ENCODE results near the gene ZBTB7C.
"Not testable (repeated sequence)": the region's sequence is repeated elsewhere in the genome, so short reads cannot be mapped to it uniquely, and the experiment has no call there.

ZBTB7C gene

DNA sequence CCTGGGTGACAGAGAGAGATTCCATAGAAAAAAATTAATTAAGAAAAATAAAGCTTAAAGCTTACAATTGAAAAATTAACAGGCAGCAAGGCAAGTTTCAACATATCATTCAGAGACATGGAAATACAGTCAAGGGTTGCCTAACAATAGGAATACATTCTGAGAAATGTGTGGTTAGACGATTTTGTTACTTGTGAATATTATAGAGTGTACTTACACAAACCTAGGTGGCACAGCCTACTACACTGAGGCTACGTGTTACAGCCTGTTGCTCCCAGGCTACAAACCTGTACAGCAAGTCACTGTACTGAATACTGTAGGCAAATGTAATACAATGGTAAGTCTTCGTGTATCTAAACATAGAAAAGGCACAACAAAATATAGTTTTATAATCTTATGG is 27.7 kb upstream of the ZBTB7C start:
- in situ Hi-C loops (cut with MboI; ENCODE audit: low sequenced_read_pairs, unreplicated experiment), result loop anchor here (10.0 kb wide), 1 partner anchor 662 kb away; no protein-coding TSS in a partner anchor
- DNase-seq (ENCODE audit: low spot score), result no peak
- TF ChIP-seq, protein P1, sequence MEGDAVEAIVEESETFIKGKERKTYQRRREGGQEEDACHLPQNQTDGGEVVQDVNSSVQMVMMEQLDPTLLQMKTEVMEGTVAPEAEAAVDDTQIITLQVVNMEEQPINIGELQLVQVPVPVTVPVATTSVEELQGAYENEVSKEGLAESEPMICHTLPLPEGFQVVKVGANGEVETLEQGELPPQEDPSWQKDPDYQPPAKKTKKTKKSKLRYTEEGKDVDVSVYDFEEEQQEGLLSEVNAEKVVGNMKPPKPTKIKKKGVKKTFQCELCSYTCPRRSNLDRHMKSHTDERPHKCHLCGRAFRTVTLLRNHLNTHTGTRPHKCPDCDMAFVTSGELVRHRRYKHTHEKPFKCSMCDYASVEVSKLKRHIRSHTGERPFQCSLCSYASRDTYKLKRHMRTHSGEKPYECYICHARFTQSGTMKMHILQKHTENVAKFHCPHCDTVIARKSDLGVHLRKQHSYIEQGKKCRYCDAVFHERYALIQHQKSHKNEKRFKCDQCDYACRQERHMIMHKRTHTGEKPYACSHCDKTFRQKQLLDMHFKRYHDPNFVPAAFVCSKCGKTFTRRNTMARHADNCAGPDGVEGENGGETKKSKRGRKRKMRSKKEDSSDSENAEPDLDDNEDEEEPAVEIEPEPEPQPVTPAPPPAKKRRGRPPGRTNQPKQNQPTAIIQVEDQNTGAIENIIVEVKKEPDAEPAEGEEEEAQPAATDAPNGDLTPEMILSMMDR (IDR thresholded peaks at IDR 0.05; ENCODE audit: borderline replicate concordance, control extremely low read depth, extremely low read depth, insufficient read depth, missing control alignments), result no peak

DNA sequence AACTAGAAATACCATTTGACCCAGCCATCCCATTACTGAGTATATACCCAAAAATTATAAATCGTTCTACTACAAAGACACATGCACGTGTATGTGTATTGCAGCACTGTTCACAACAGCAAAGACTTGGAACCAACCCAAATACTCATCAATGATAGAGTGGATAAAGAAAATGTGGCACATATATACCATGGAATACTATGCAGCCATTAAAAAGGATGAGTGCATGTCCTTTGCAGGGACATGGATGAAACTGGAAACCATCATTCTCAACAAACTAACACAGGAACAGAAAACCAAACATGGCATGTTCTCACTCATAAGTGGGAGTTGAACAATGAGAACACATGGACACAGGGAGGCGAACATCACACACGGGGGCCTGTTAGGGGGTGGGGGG is 25.2 kb upstream of the ZBTB7C start:
- in situ Hi-C loops (cut with MboI; ENCODE audit: low sequenced_read_pairs, unreplicated experiment), result loop anchor here (10.0 kb wide), 1 partner anchor 660 kb away; no protein-coding TSS in a partner anchor
- not testable (repeated sequence) for DNase-seq (ENCODE audit: low spot score)

DNA sequence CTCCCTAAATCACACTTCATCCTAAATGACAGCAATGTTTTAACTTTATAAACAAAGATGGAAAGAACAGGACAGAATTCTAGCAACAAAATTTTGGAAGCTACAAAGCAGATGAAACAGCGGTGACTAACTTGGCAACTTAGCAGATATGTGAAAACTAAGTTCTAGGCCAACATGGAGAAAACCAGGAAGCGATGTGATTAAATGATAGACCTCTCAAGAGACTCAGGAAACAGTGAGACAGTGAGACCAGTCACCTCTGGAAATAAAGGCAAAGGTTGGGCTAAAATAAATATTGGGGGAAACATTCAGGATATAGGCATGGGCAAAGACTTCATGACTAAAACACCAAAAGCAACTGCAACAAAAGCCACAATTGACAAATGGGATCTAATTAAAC is 24.4 kb upstream of the ZBTB7C start:
- in situ Hi-C loops (cut with MboI; ENCODE audit: low sequenced_read_pairs, unreplicated experiment), result loop anchor here (10.0 kb wide), 1 partner anchor 659 kb away; no protein-coding TSS in a partner anchor
- DNase-seq (ENCODE audit: low spot score), result no peak

DNA sequence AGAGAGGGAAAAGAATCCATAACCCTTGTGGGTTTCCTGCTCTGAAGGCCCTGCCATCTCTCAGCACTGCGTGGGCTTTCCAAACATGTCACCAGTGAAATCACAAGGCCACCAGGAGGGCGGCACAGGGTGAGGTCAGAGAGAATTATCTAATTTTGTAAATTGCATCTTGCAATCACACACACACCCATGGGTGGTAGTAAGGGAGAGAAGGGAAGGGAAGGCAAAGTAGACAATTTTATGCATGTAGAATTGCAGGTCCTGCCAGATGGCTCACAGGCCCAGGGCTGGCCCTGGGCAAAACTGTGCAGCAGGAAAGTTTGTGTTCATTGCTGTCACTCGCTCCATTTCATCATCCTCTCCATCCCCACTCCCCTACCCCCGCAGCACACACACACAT is 21.0 kb upstream of the ZBTB7C start:
- DNase-seq (ENCODE audit: low spot score), result no peak
- in situ Hi-C loops (cut with MboI; ENCODE audit: low sequenced_read_pairs, unreplicated experiment), result loop anchor here (10.0 kb wide), 1 partner anchor 655 kb away; no protein-coding TSS in a partner anchor
- TF ChIP-seq, protein P1 (IDR thresholded peaks at IDR 0.05; ENCODE audit: borderline replicate concordance, control extremely low read depth, extremely low read depth, insufficient read depth, missing control alignments), result no peak

More for the DNA sequence above, 24.4 kb upstream of the ZBTB7C start:
- TF ChIP-seq, protein P1 (IDR thresholded peaks at IDR 0.05; ENCODE audit: borderline replicate concordance, control extremely low read depth, extremely low read depth, insufficient read depth, missing control alignments), result no peak

DNA sequence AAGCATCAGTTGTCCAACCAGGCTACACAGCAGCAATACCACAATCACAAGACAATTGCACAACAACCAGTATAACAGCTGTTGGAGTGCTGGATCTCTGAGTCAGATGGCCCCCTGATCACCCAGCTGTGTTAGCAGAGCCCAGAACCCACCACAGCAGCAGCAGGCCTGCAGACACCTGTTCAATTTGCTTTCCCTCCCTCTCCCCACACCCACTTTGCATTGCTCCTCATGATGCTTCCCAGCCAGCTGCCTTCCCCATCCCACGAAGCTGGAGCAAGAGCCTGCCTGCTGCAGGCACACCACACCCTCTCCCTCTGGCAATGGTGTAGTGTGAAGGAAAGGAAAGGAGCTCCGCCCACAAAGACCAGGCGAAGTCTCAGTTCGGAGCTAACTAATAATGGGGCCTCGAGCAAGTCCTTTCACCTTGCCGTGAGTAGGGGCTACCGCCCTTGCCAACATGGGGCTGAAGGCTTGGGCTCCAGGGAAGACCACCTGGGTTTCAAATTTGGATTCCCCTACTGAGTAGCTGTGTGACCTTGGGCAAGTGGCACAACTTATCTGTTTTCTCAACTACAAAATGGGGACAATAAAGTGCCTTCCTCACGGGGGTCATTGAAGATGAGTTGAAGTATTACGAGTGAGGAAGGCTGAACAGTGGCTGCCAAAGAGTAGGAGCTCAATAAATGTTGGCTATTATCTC is 19.4 kb upstream of the ZBTB7C start:
- TF ChIP-seq, protein P1 (IDR thresholded peaks at IDR 0.05; ENCODE audit: borderline replicate concordance, control extremely low read depth, extremely low read depth, insufficient read depth, missing control alignments), result no peak
- DNase-seq (ENCODE audit: low spot score), result no peak
- in situ Hi-C loops (cut with MboI; ENCODE audit: low sequenced_read_pairs, unreplicated experiment), result no loop called here

DNA sequence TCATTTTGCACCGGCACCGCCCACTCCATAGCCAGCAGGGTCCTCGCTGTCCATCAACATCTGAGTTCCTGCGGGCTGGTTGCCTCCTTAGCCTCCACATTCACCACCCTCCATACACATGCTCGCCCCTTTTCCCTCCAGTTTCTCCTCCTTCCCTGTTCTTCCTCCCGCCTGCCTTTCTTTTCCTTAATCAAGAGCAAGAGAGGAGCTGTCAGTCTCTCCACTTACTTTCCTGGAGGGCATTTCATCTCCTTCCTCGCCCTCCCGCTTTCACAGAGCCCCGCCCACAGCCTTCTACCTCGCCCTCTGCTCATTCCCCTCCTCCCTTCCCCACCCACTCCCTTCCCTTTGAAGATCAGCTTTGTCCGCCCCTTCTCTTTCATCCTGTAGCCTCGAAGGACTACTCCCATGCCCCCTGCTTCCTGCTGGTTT is 13.8 kb upstream of the ZBTB7C start:
- DNase-seq (ENCODE audit: low spot score), result no peak
- TF ChIP-seq, protein P1 (IDR thresholded peaks at IDR 0.05; ENCODE audit: borderline replicate concordance, control extremely low read depth, extremely low read depth, insufficient read depth, missing control alignments), result no peak
- in situ Hi-C loops (cut with MboI; ENCODE audit: low sequenced_read_pairs, unreplicated experiment), result no loop called here

DNA sequence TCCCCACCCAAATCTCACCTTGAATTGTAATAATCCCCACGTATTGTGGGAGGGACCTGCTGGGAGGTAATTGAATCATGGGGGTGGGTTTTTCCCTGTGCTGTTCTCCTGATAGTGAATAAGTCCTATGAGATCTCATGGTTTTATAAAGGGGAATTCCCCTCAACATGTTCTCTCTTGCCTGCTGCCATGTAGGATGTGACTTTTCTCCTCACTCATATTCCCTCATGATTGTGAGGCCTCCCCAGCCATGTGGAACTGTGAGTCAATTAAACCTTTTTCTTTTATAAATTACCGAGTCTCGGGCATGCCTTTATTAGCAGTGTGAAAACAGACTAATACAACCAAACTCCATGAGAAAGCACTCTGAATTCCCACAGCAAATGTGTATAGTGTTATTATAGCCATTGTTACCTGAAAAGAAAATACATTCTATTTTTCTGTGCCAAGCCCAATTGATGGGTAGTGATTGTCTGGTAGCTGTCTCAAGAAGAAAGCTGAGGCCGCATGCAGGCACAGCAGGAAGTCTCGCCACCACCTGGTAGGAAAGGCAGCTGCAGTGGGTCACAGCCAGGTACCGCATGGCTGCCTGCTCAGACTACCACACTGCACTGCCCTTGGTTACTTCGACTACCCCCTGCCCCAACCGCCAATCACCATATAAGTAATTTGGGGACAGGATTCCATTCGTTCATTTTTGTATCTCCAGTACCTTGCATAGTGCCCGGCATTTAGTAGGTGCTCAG is 10.3 kb upstream of the ZBTB7C start:
- in situ Hi-C loops (cut with MboI; ENCODE audit: low sequenced_read_pairs, unreplicated experiment), result no loop called here
- DNase-seq (ENCODE audit: low spot score), result no peak
- TF ChIP-seq, protein P1 (IDR thresholded peaks at IDR 0.05; ENCODE audit: borderline replicate concordance, control extremely low read depth, extremely low read depth, insufficient read depth, missing control alignments), result no peak
